ENCODE measurements around the gene MOGAT3.

Gene MOGAT3

GRCh38 chr7:101200862-101201599 lies at the start of gene MOGAT3:
Gene MOGAT3, minus strand, starts transcription at chr7:101201036. Its CDS starts 182 bp downstream, at chr7:101200854.
- DNase-seq (ENCODE audit: low read depth in 2 of 2) = no peak

- no peak for DNase-seq (ENCODE audit: low read depth in 2 of 2)
Measured at GRCh38 chr7:101250324-101250723, 49.5 kb upstream of the MOGAT3 start.

DNA sequence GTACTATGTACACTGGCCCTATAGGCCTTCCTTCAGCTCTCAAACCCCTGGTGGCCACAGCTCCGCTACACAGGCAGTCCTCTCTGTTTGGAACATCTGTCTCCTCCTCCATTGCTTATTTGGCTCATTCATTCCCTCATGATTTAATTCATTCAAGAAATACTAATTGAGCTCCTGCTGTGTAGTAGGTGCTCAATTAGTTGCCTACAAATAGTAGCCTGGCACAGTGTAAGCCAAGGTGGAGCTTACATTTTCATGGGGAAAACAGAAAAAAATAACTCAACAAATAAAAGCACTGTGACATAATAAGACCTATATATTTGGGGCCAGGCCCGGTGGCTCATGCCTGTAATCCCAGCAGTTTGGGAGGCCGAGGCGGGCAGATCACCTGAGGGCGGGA lies 47.4 kb upstream of the MOGAT3 start:
- no peak for DNase-seq (ENCODE audit: low read depth in 2 of 2)

GRCh38 chr7:101245147-101245668 lies 44.4 kb upstream of the MOGAT3 start:
- DNase-seq (ENCODE audit: low read depth in 2 of 2) = no peak

GRCh38 chr7:101244375-101245146 lies 43.7 kb upstream of the MOGAT3 start, which contains the start of gene FIS1:
Gene FIS1, minus strand, starts transcription at chr7:101245081. Its CDS starts 77 bp downstream, at chr7:101245004.
- peak; percentile 63 to 84 for DNase-seq (ENCODE audit: low read depth in 2 of 2)

DNA sequence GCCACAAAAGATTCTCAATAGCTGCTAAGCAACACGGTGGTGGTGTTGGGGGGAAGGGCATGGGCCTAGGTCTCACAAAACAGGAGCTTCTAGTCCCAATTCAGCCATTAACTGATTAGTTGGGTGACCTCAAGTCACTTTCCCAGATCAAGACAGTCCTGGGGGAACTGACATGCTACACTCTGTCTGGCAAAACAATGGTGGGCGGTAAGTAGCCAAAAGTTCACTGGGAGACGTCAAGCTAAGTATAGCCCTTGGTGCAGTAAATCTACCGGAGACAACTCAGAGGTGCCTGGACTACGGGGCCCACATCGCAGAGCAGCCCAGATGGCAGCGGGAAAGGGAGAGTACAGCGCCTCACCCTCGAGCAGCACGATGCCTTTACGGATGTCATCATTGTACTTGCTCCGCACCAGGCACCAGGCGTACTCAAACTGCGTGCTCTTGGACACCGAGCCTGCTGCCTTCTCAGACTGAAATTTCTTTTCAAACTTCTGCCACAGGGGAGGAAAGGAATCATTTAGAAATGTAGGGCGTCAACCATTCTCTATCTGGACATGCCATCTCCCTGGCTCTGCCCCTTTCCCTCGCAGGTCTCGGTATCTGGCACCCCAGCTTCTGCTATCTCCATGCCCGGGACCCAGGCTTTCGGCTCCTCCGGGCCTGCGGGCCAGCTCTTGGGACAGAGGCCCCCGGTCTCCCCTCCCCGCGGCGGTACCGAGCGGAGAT lies 43.0 kb upstream of the MOGAT3 start:
- no peak for DNase-seq (ENCODE audit: low read depth in 2 of 2)

DNA sequence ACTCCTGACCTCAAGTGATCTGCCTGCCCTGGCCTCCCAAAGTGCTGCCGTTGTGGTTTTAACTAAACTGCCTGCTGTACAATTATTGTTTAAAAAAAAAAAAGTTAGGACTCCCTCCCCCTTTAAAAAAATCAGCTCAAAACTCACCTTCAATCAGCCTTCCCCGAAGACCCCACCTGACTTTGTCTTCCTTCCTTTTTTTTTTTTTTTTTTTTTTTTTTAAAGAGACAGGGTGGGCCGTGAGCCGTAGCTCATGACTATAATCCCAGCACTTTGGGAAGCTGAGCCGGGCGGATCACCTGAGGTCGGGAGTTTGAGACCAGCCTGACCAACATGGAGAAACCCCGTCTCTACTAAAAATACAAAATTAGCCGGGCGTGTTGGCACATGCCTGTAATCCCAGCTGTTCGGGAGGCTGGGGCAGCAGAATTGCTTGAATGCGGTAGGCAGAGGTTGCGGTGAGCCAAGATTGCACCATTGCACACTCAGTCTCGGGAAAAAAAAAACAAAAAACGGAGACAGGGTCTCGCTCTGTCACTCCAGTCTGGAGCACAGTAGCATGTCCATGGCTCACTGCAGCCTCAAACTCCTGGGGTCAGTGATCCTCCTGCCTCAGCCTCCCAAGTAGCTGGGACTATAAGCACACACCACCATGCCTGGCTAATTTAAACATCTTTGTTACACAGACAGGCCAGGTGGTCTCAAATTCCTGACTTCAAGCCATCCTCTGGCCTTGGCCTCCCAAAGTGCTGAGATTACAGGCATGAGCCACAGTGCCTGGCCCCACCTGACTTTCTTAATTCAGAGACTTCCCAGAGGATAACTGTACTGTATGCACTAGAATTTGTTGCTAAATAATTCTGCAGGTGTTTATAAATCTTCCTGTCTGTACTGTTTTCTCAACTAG lies 40.9 kb upstream of the MOGAT3 start:
- no peak for DNase-seq (ENCODE audit: low read depth in 2 of 2)

- no peak for DNase-seq (ENCODE audit: low read depth in 2 of 2)
Measured at GRCh38 chr7:101241015-101241363, 40.2 kb upstream of the MOGAT3 start.

- DNase-seq (ENCODE audit: low read depth in 2 of 2) = no peak
Measured at GRCh38 chr7:101240226-101241014, 39.6 kb upstream of the MOGAT3 start.

DNA sequence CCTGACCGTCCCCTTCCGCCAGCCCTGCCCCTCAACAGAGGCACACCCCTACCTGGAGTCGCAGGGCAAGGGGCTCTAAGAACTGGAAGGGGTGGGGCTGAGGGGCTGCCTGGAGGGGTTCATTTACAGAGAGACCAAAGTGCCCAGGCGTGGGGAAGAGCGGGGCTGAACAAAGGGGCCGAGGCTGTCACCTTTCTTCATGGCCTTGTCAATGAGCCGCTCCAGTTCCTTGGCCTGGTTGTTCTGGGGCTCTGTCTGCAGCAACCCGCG lies 39.0 kb upstream of the MOGAT3 start:
- no peak for DNase-seq (ENCODE audit: low read depth in 2 of 2)

DNA sequence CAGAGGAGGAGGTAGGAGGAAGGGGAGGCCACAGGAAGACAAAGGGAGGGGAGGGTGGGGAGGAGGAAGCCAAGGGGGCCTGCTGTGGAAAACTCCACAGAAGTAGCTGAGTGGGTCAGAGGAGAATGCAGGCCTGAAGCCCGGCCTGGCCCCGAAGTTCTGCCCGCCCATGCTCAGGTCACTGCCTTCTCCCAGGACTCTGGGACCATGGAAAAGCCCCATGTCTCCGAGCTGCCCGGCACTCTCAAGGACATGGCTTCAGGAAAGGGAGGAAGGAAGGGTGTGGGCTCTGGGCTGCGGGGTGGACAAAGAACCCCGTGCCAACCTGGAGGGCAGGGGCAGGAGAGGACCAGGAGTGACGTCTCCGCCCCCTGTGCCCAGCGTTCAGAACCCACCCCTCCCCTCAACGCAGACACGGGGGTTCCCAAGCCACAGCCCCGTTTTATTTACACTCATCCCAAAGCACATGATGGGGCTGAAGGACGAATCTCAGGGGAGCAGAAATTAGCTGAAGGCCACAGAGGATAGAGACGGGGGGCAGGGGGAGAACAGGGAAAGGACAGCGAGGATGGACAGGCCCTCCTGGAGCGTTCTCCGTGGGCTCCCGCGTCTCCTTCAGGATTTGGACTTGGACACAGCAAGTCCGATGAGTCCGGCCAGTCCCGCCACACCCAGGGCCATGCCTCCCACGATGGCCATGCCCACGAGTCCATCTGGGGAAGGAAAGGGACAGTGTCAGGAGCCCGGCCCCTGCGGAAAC lies 38.5 kb upstream of the MOGAT3 start:
- DNase-seq (ENCODE audit: low read depth in 2 of 2) = no peak

- no peak for DNase-seq (ENCODE audit: low read depth in 2 of 2)
Measured at GRCh38 chr7:101238226-101239182, 37.7 kb upstream of the MOGAT3 start.

GRCh38 chr7:101237206-101238067 lies 36.6 kb upstream of the MOGAT3 start, which contains the start of gene CLDN15:
Gene CLDN15, minus strand, starts transcription at chr7:101237802. Its CDS starts 221 bp downstream, at chr7:101237581.
- no peak for DNase-seq (ENCODE audit: low read depth in 2 of 2)

DNA sequence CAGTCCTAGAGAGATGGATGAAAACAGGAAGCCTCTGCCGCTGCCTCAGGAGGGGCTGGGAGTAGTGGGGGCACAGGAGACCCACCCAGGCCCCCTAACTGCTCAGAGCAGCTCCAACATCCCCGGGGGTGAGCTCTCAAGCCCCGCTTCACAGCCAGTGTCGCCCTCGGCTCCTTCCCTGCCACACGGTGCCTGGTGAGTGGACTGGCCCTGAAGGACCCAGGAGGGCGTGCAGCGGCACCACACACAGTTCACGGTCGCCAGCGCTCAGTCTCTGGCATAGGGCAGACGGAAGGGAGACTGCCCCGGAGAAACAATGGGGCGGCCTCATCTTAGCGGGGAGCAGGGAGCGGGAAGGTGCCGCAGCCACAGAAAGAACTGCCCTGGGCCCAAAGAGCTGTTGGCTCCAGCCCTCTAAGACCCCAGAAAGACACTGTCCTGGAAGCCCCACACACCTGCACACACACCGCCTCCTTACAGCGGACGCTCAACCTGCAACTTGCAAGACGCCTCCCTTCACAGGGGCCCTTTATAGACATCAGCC lies 35.5 kb upstream of the MOGAT3 start:
- DNase-seq (ENCODE audit: low read depth in 2 of 2) = no peak

GRCh38 chr7:101235522-101235921 lies 34.7 kb upstream of the MOGAT3 start:
- no peak for DNase-seq (ENCODE audit: low read depth in 2 of 2)

GRCh38 chr7:101235050-101235449 lies 34.2 kb upstream of the MOGAT3 start:
- DNase-seq (ENCODE audit: low read depth in 2 of 2) = no peak

DNA sequence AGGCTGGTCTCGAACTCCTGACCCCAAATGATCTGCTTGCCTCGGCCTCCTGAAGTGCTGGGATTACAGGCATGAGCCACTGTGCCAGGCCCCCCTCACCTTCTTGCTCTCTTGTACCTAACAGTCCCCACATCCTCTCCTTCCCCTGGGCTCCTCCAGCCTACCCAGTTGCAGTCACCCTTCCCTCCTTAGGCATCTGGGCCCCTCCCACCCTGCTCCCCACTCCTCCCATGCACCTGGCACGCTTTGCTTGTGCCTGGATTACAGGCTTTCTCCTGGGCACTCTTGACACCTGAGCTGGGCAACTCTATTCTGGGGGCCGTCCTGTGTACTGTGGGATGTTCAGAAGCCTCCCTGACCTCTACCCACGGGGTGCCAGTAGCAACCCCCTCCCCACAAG lies 33.8 kb upstream of the MOGAT3 start:
- DNase-seq (ENCODE audit: low read depth in 2 of 2) = no peak
